Measurements from ENCODE around the gene INHBB.

Gene INHBB

DNA sequence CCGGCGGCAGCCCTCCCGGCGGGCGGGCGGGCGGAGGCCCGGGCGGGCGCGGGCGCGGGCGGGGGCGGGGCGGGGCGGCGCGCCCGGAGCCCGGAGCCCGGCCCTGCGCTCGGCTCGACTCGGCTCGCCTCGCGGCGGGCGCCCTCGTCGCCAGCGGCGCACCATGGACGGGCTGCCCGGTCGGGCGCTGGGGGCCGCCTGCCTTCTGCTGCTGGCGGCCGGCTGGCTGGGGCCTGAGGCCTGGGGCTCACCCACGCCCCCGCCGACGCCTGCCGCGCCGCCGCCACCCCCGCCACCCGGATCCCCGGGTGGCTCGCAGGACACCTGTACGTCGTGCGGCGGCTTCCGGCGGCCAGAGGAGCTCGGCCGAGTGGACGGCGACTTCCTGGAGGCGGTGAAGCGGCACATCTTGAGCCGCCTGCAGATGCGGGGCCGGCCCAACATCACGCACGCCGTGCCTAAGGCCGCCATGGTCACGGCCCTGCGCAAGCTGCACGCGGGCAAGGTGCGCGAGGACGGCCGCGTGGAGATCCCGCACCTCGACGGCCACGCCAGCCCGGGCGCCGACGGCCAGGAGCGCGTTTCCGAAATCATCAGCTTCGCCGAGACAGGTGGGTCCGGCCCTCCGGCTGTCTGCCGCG is at the start of gene INHBB:
INHBB (plus strand) TSS at position 111 of the 641 bp plus-strand sequence; CDS start at position 164, 53 bp downstream.
- H3K27me3 ChIP-seq (replicated peaks) = peaks cover 74% of the 10 kb centered on the region

DNA sequence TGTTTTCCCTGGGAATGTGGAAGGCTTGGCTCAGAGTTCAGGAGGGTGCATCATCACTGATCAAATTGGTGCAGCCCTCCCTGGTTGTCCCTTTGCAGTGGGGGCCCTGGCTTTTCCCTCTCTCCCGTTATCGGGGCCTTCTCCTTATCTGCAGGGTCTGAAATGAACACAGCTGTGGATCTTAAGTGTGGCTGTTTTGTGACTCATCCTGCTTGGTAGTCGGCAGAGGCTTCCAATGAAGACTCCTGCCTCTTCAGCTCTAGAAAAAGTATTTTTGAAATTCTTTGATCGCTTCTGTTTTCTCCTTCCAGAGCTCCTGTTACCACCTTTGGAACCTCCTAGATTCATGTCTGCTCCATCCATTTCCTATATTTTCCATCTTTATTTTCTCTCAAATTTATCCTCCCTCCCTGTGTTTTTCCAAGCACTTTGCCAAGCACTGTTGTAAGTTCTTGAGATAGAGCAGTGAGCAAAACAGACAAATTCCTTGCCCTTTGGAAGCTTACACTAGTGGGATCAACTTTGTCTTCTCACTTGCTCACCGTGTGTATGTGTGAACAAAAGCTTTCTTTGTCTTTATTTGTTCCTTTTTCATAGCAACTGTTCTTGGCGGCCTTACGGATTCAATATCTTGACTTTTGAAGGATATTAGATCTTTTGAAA is 47.6 kb upstream of the INHBB start:
- TF ChIP-seq, protein P1, sequence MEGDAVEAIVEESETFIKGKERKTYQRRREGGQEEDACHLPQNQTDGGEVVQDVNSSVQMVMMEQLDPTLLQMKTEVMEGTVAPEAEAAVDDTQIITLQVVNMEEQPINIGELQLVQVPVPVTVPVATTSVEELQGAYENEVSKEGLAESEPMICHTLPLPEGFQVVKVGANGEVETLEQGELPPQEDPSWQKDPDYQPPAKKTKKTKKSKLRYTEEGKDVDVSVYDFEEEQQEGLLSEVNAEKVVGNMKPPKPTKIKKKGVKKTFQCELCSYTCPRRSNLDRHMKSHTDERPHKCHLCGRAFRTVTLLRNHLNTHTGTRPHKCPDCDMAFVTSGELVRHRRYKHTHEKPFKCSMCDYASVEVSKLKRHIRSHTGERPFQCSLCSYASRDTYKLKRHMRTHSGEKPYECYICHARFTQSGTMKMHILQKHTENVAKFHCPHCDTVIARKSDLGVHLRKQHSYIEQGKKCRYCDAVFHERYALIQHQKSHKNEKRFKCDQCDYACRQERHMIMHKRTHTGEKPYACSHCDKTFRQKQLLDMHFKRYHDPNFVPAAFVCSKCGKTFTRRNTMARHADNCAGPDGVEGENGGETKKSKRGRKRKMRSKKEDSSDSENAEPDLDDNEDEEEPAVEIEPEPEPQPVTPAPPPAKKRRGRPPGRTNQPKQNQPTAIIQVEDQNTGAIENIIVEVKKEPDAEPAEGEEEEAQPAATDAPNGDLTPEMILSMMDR (IDR thresholded peaks at IDR 0.05; ENCODE audit: low read depth, low read length, missing control alignments) = no peak
- DNase-seq = peak; percentile 70
- Histone ChIP-seq H3K36me3 (replicated peaks) (peaks cover 13% of the 10 kb centered on the region), H3K27me3 (replicated peaks) (no peaks in the 10 kb centered on the region), H3K4me3 (ENCODE audit: low read depth, low read length) (no peak overlapping the region), H3K27ac (peak overlapping the region; percentile 36)
- in situ Hi-C loops (cut with HindIII; ENCODE audit: low pct_ligation_motif_present, low sequenced_read_pairs) = no loop called here

More for the DNA sequence above, at the start of gene INHBB:
- in situ Hi-C loops (cut with HindIII; ENCODE audit: low pct_ligation_motif_present, low sequenced_read_pairs) = no loop called here
- Histone ChIP-seq H3K4me3 (ENCODE audit: low read depth, low read length) (peak within 1 kb of the TSS; percentile 37), H3K27ac (no peak within 1 kb of the TSS), H3K36me3 (replicated peaks) (no peaks in the 10 kb centered on the region)
- TF ChIP-seq, protein P1 (IDR thresholded peaks at IDR 0.05; ENCODE audit: low read depth, low read length, missing control alignments) = no peak
- DNase-seq = no peak

- Histone ChIP-seq H3K27ac (no peak overlapping the region), H3K4me3 (ENCODE audit: low read depth, low read length) (no peak overlapping the region), H3K36me3 (replicated peaks) (peaks cover 6% of the 10 kb centered on the region), H3K27me3 (replicated peaks) (no peaks in the 10 kb centered on the region)
- DNase-seq = no peak
- in situ Hi-C loops (cut with HindIII; ENCODE audit: low pct_ligation_motif_present, low sequenced_read_pairs) = no loop called here
- TF ChIP-seq, protein P1 (IDR thresholded peaks at IDR 0.05; ENCODE audit: low read depth, low read length, missing control alignments) = no peak
Measured at GRCh38 chr2:120299004-120299403, 46.9 kb upstream of the INHBB start.

GRCh38 chr2:120299561-120299960 is 46.4 kb upstream of the INHBB start:
- peak; percentile 35 for DNase-seq
- in situ Hi-C loops (cut with HindIII; ENCODE audit: low pct_ligation_motif_present, low sequenced_read_pairs) = no loop called here
- Histone ChIP-seq H3K27me3 (replicated peaks) (no peaks in the 10 kb centered on the region), H3K4me3 (ENCODE audit: low read depth, low read length) (no peak overlapping the region), H3K36me3 (replicated peaks) (peaks cover 5% of the 10 kb centered on the region), H3K27ac (no peak overlapping the region)
- TF ChIP-seq, protein P1 (IDR thresholded peaks at IDR 0.05; ENCODE audit: low read depth, low read length, missing control alignments) = peak; percentile 42

GRCh38 chr2:120300385-120300784 is 45.6 kb upstream of the INHBB start:
- H3K4me3 ChIP-seq (ENCODE audit: low read depth, low read length) = no peak overlapping the region
- TF ChIP-seq, protein P1 (IDR thresholded peaks at IDR 0.05; ENCODE audit: low read depth, low read length, missing control alignments) = no peak
- H3K36me3 ChIP-seq (replicated peaks) = peaks cover 5% of the 10 kb centered on the region
- H3K27ac ChIP-seq = no peak overlapping the region
- H3K27me3 ChIP-seq (replicated peaks) = no peaks in the 10 kb centered on the region
- DNase-seq = no peak
- in situ Hi-C loops (cut with HindIII; ENCODE audit: low pct_ligation_motif_present, low sequenced_read_pairs) = no loop called here
